ENCODE results near the gene AP3S1. TPM values are rescaled to one million over a fixed set of nuclear protein-coding genes. Genes with fewer than 3 reads are reported as not detected.
A peak's percentile ranks its signal among the peaks of the same experiment; 100 is the strongest.

The AP3S1 gene
- total RNA-seq, 1 experiment from 2014 or later: 60.8 TPM

DNA sequence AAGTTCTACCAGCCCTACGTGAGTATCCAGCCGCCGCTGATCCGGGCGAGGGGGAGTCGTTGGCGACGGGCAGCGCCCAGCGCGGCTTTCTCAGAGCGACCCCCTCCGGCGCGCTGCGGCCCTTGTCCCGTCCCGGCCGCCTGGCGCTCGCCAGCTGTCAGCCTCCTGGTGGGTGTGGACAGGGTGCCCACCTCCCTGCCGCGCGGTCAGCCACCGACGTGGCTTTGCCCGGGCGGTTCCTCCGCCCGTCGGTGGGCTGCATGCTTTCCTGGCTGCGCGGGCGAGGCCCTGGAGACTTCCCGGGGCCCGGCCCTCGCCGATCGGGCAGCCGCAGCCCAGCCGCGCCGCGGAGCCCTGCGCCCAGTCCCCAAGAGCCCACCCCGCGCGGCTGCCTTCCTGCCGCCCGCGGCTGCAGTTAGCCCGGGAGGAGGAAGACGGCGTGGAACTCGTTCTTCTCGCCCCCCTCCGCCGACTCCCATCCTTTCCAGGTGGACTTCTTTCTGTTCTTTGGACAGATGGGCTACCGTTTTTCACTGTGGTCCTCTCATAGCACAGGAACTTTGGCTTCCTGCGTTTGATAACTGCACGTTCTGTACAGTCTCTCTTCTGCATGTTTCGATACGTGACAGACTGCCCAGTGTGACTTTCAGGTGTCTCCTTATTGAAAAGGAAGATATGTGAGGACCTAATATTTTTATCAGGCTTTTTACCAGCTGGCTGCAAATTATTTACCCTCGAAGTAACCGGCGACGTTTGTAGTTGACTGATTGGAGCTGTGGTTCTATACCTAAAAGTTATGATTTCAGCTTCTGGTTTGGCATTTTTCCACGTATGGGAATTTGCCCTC lies 577 bp downstream of the AP3S1 start (continued):
- TF ChIP-seq GRHL2 (CRISPR knock-in tag; IDR thresholded peaks at IDR 0.05; ENCODE audit: insufficient replicate concordance, severe bottlenecking) (no peak), RORB (CRISPR knock-in tag; IDR thresholded peaks at IDR 0.05) (no peak), TEAD1 (CRISPR knock-in tag; IDR thresholded peaks at IDR 0.05) (no peak), ETV6 (CRISPR knock-in tag; IDR thresholded peaks at IDR 0.05) (no peak), NR1H2 (CRISPR knock-in tag; IDR thresholded peaks at IDR 0.05) (no peak), OVOL2 (CRISPR knock-in tag; IDR thresholded peaks at IDR 0.05; ENCODE audit: borderline replicate concordance) (no peak), NFYB (CRISPR knock-in tag; conservative IDR thresholded peaks at IDR 0.05; ENCODE audit: low read depth) (no peak), SOX15 (CRISPR knock-in tag; IDR thresholded peaks at IDR 0.05) (no peak), FOXK1 (CRISPR knock-in tag; IDR thresholded peaks at IDR 0.05) (no peak; the same call in 1 of the 2 replicates), FOXJ3 (CRISPR knock-in tag; IDR thresholded peaks at IDR 0.05; ENCODE audit: borderline replicate concordance) (no peak), GTF2I (CRISPR knock-in tag; conservative IDR thresholded peaks at IDR 0.05) (no peak), NR3C1 (CRISPR knock-in tag; conservative IDR thresholded peaks at IDR 0.05; ENCODE audit: low read depth) (no peak), ZNF232 (CRISPR knock-in tag; IDR thresholded peaks at IDR 0.05) (0 out of 2 replicates have a peak, but pooled peaks have one; percentile 36), KAT7 (CRISPR knock-in tag; IDR thresholded peaks at IDR 0.05; ENCODE audit: borderline replicate concordance) (no peak; the same call in 1 of the 2 replicates), SP1 (CRISPR knock-in tag; conservative IDR thresholded peaks at IDR 0.05) (no peak), ZNF671 (CRISPR knock-in tag; IDR thresholded peaks at IDR 0.05) (no peak), CREB1 (CRISPR knock-in tag; IDR thresholded peaks at IDR 0.05) (no peak), ZNF396 (CRISPR knock-in tag; IDR thresholded peaks at IDR 0.05; ENCODE audit: borderline replicate concordance) (no peak), TEAD4 (CRISPR knock-in tag; IDR thresholded peaks at IDR 0.05) (no peak)
- TF ChIP-seq, protein P1, sequence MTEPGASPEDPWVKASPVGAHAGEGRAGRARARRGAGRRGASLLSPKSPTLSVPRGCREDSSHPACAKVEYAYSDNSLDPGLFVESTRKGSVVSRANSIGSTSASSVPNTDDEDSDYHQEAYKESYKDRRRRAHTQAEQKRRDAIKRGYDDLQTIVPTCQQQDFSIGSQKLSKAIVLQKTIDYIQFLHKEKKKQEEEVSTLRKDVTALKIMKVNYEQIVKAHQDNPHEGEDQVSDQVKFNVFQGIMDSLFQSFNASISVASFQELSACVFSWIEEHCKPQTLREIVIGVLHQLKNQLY (CRISPR knock-in tag; IDR thresholded peaks at IDR 0.05): no peak
- TF ChIP-seq, protein P2, sequence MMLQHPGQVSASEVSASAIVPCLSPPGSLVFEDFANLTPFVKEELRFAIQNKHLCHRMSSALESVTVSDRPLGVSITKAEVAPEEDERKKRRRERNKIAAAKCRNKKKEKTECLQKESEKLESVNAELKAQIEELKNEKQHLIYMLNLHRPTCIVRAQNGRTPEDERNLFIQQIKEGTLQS (CRISPR knock-in tag; conservative IDR thresholded peaks at IDR 0.05): no peak
- TF ChIP-seq, protein P3, sequence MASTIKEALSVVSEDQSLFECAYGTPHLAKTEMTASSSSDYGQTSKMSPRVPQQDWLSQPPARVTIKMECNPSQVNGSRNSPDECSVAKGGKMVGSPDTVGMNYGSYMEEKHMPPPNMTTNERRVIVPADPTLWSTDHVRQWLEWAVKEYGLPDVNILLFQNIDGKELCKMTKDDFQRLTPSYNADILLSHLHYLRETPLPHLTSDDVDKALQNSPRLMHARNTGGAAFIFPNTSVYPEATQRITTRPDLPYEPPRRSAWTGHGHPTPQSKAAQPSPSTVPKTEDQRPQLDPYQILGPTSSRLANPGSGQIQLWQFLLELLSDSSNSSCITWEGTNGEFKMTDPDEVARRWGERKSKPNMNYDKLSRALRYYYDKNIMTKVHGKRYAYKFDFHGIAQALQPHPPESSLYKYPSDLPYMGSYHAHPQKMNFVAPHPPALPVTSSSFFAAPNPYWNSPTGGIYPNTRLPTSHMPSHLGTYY (CRISPR knock-in tag; IDR thresholded peaks at IDR 0.05): no peak
- TF ChIP-seq, protein P4, sequence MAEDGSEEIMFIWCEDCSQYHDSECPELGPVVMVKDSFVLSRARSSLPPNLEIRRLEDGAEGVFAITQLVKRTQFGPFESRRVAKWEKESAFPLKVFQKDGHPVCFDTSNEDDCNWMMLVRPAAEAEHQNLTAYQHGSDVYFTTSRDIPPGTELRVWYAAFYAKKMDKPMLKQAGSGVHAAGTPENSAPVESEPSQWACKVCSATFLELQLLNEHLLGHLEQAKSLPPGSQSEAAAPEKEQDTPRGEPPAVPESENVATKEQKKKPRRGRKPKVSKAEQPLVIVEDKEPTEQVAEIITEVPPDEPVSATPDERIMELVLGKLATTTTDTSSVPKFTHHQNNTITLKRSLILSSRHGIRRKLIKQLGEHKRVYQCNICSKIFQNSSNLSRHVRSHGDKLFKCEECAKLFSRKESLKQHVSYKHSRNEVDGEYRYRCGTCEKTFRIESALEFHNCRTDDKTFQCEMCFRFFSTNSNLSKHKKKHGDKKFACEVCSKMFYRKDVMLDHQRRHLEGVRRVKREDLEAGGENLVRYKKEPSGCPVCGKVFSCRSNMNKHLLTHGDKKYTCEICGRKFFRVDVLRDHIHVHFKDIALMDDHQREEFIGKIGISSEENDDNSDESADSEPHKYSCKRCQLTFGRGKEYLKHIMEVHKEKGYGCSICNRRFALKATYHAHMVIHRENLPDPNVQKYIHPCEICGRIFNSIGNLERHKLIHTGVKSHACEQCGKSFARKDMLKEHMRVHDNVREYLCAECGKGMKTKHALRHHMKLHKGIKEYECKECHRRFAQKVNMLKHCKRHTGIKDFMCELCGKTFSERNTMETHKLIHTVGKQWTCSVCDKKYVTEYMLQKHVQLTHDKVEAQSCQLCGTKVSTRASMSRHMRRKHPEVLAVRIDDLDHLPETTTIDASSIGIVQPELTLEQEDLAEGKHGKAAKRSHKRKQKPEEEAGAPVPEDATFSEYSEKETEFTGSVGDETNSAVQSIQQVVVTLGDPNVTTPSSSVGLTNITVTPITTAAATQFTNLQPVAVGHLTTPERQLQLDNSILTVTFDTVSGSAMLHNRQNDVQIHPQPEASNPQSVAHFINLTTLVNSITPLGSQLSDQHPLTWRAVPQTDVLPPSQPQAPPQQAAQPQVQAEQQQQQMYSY (CRISPR knock-in tag; IDR thresholded peaks at IDR 0.05): no peak
- TF ChIP-seq, protein P5, sequence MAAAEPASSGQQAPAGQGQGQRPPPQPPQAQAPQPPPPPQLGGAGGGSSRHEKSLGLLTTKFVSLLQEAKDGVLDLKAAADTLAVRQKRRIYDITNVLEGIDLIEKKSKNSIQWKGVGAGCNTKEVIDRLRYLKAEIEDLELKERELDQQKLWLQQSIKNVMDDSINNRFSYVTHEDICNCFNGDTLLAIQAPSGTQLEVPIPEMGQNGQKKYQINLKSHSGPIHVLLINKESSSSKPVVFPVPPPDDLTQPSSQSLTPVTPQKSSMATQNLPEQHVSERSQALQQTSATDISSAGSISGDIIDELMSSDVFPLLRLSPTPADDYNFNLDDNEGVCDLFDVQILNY (CRISPR knock-in tag; IDR thresholded peaks at IDR 0.05): 0 out of 2 replicates have a peak, but pooled peaks have one; percentile 72
- TF ChIP-seq, protein P6, sequence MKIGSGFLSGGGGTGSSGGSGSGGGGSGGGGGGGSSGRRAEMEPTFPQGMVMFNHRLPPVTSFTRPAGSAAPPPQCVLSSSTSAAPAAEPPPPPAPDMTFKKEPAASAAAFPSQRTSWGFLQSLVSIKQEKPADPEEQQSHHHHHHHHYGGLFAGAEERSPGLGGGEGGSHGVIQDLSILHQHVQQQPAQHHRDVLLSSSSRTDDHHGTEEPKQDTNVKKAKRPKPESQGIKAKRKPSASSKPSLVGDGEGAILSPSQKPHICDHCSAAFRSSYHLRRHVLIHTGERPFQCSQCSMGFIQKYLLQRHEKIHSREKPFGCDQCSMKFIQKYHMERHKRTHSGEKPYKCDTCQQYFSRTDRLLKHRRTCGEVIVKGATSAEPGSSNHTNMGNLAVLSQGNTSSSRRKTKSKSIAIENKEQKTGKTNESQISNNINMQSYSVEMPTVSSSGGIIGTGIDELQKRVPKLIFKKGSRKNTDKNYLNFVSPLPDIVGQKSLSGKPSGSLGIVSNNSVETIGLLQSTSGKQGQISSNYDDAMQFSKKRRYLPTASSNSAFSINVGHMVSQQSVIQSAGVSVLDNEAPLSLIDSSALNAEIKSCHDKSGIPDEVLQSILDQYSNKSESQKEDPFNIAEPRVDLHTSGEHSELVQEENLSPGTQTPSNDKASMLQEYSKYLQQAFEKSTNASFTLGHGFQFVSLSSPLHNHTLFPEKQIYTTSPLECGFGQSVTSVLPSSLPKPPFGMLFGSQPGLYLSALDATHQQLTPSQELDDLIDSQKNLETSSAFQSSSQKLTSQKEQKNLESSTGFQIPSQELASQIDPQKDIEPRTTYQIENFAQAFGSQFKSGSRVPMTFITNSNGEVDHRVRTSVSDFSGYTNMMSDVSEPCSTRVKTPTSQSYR (CRISPR knock-in tag; IDR thresholded peaks at IDR 0.05): no peak
- TF ChIP-seq, protein P7, sequence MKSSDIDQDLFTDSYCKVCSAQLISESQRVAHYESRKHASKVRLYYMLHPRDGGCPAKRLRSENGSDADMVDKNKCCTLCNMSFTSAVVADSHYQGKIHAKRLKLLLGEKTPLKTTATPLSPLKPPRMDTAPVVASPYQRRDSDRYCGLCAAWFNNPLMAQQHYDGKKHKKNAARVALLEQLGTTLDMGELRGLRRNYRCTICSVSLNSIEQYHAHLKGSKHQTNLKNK (CRISPR knock-in tag; IDR thresholded peaks at IDR 0.05): no peak
- TF ChIP-seq, protein P8, sequence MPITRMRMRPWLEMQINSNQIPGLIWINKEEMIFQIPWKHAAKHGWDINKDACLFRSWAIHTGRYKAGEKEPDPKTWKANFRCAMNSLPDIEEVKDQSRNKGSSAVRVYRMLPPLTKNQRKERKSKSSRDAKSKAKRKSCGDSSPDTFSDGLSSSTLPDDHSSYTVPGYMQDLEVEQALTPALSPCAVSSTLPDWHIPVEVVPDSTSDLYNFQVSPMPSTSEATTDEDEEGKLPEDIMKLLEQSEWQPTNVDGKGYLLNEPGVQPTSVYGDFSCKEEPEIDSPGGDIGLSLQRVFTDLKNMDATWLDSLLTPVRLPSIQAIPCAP (CRISPR knock-in tag; IDR thresholded peaks at IDR 0.05): no peak
- TF ChIP-seq, protein P9, sequence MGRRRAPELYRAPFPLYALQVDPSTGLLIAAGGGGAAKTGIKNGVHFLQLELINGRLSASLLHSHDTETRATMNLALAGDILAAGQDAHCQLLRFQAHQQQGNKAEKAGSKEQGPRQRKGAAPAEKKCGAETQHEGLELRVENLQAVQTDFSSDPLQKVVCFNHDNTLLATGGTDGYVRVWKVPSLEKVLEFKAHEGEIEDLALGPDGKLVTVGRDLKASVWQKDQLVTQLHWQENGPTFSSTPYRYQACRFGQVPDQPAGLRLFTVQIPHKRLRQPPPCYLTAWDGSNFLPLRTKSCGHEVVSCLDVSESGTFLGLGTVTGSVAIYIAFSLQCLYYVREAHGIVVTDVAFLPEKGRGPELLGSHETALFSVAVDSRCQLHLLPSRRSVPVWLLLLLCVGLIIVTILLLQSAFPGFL (CRISPR knock-in tag; IDR thresholded peaks at IDR 0.05; ENCODE audit: borderline replicate concordance): no peak

Measured in WTC11 (cell line).